GM12864 (cell line): ENCODE measurements around the gene TMOD1.
A peak's percentile ranks its signal among the peaks of the same experiment; 100 is the strongest.

Source experiments
- DNase-seq: peaks from one replicate; pipeline ENCODE4 v3.0.0-alpha.2; 2011; ENCODE audit warnings: low read depth
- H3K4me3 ChIP-seq: 2 replicates; pipeline ENCODE4 v1.5.1; 2011; ENCODE audit warnings: mild to moderate bottlenecking, low read depth, low read length, control low read depth
- TF ChIP-seq, protein P1 (sequence below): IDR thresholded peaks from 2 replicates; pipeline ENCODE4 v1.5.1; 2011; ENCODE audit warnings: low read depth, mild to moderate bottlenecking, moderate library complexity, low read length, control low read depth, inconsistent platforms; ENCODE audit errors: missing control alignments

The TMOD1 gene

DNA sequence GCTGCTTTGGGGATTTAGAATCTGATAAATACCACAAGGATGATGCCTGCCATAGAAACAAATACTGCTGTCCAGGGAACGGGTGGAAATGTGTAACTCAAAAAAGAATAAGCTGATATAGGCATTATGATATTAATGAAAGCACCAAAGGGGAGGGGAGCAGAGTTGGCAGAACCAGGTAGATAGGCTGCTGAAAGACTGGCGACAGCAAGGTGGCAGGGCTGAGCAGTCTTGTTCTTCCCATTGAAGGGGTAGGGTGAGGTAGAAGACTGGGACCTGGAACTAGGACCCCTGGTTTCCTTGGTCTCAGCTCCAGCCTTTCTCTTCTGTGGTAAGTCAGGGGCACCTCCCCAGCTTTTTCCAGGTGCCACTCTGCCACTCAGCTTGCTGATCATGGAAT, 31.4 kb upstream of the TMOD1 start:
- no peak for DNase-seq
- H3K4me3 ChIP-seq: no peak overlapping the region
- TF ChIP-seq, protein P1, sequence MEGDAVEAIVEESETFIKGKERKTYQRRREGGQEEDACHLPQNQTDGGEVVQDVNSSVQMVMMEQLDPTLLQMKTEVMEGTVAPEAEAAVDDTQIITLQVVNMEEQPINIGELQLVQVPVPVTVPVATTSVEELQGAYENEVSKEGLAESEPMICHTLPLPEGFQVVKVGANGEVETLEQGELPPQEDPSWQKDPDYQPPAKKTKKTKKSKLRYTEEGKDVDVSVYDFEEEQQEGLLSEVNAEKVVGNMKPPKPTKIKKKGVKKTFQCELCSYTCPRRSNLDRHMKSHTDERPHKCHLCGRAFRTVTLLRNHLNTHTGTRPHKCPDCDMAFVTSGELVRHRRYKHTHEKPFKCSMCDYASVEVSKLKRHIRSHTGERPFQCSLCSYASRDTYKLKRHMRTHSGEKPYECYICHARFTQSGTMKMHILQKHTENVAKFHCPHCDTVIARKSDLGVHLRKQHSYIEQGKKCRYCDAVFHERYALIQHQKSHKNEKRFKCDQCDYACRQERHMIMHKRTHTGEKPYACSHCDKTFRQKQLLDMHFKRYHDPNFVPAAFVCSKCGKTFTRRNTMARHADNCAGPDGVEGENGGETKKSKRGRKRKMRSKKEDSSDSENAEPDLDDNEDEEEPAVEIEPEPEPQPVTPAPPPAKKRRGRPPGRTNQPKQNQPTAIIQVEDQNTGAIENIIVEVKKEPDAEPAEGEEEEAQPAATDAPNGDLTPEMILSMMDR: peak; percentile 55

DNA sequence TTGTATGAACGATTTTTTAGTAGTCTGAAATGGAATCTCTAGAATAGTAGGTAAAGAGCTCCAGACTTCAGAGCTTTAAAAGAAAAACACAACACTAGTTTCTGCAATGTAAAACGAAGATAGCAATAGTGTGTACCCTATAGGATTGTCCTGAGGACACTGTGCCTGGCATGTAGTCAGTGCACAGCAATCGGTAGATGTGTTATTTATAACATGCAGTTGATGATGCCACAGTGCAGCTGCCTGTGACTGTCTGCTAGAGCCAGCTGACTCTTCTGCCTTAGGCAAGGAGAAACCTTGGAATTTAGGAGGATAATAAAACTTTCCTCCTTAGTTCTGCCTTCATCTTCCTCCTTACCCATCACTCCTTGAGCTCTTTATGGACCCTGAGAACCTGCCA, 27.7 kb upstream of the TMOD1 start:
- no peak for DNase-seq
- TF ChIP-seq, protein P1: no peak
- H3K4me3 ChIP-seq: no peak overlapping the region

DNA sequence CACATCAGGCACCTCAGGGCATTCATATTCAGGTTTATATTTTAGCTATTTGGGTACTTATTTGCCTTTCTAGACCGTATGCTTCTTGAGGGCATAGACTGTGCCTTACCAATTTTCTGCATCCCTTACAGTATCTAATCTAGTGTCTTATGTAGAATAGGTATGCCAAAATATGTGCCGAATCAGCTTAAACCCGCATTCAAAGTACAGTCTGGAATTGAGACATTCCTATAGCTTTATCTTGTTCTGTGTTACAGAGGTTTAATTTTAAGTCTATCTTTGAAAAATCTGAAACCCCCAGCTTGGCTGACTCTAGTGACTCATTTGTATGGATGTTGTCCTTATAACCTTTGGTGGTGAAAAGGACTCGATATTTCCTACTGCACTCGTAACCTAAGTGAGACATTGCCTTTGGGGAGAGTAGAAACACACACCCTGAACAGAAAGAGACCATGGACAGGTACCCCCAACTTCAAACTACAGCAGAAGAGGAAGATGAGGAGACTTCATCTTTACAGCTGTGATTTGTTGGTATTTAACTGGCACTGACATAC, 27.0 kb upstream of the TMOD1 start:
- TF ChIP-seq, protein P1: no peak
- no peak for DNase-seq
- no peak overlapping the region for H3K4me3 ChIP-seq

DNA sequence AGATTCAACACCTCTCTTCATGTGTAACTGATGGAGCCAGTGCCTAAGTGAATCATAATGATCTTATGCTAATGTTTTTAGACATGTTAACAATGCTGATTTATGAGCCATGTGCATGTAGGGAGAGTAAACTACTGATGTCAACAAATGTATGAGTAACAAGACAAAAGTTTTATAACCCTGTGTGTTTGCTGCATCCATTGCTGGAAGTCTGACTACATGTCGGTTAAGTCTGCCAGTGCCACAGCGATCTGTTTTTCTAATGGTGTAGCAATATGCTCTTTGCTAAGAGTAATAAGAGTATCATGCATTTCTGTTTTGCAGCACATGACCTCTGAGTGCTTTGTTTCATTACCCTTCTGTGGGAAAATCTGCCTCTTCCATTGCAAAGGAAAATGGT, 26.4 kb upstream of the TMOD1 start:
- TF ChIP-seq, protein P1: no peak

DNA sequence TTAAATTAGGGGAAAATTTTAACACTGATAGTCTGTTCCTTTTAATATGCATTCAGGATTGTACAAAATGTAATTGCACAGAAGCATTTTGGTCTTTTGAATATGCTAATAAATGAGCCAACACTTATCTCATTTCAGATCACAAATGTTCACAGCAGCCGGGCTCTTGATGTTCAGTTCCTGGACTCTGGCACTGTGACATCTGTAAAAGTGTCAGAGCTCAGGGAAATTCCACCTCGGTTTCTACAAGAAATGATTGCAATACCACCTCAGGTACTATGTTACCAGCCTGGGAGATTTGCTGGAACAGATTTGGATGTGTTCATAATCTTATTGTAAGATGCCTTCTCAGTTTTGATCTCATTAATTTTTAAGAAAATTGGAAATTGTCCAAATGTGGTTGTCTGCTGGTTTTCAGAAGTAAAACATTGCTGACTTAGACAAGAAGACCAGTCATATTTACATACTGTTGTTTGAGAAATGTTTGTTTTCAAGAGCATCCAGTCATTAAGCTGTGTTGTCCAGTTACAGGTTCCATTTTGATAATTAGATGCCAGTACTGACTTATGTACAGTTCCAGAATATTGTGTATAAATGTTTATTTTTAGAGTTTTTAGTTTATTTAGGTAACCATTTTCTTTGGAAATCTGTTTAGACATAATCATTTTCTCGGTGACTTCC, 23.0 kb upstream of the TMOD1 start:
- H3K4me3 ChIP-seq: no peak overlapping the region
- TF ChIP-seq, protein P1: no peak
- DNase-seq: no peak

More for the DNA sequence above, 26.4 kb upstream of the TMOD1 start:
- no peak for DNase-seq
- no peak overlapping the region for H3K4me3 ChIP-seq

DNA sequence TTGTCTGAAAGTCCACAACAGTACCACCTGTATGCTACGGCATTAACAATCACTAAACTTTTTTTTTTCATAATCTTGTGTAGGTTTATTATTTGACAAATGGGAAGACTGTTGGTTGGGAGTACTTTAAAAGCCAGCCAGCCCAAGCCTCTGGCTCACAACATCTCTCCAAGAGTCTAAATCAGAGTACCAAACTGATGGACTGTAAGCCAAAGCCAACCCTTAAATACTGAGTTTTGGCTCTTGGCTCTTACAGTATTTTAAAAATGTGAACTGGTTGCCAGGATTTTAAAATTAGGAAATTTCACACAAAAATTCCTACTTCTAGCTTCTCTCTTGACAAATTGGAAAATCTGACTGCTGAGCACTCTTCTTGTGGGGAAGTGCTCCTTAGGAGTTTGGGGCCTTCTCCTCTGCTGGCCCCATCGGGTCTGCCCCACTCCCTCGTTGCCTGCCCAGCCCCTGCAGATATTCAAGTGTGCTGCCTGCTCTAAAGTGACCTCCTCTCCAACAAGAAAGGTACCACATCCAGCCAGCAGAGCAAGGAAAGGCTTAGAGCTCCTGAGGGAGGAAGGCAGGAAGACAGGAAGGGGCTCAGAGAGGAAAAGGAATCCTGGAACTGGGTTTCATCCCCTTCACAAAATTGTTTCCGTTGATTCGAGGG, 21.8 kb upstream of the TMOD1 start:
- no peak overlapping the region for H3K4me3 ChIP-seq
- DNase-seq: no peak
- TF ChIP-seq, protein P1: no peak
